WI38 (cell line): Measurements from ENCODE around the gene PLCB2.

Source experiments
- H3K4me3 ChIP-seq: 2 replicates; pipeline ENCODE4 v1.5.1; 2011; ENCODE audit warnings: low read depth, mild to moderate bottlenecking, control low read depth, low read length
- CTCF ChIP-seq: IDR thresholded peaks from 2 replicates; pipeline ENCODE4 v1.5.1; 2012; ENCODE audit warnings: low read depth, mild to moderate bottlenecking, control low read depth, low read length

The PLCB2 gene

DNA sequence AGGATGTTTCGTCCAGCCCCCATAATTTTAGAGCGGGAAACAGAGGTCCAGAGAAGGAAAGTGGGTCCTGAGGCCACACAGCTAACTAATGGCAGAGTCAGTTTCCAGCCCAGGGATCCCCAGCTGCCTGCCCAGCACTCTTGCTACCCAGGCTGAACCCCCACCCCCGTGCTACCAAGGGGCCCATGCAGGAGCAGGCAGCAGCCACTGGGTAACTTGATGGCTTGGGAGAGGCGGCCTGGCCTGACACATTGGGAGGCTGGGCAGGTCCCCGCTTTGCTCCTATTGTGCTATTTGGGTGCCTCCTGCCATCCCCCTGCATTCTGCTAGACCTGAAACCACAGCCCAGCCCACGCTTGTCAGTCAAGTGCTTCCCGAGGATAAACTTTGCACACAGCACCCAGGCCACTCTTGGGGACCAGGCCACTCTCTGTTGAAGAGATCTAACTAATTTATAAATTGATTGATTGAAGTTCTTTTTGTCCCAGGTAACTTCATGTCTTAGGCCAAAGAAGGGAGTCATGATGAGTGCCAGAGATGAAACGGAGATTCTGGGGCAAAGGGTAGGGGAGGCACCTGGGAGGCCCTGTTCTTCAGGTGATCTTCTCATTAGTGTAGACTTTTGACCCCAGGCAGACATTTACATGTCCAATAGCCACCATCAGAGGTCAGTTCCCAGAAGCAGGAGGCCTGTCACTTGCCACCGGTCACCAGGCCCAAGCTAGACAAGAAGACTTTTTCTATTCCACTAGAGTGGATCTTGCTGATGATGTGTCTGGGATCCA, 61.9 kb downstream of the PLCB2 start:
- no peak overlapping the region for H3K4me3 ChIP-seq
- no peak for TF ChIP-seq CTCF

DNA sequence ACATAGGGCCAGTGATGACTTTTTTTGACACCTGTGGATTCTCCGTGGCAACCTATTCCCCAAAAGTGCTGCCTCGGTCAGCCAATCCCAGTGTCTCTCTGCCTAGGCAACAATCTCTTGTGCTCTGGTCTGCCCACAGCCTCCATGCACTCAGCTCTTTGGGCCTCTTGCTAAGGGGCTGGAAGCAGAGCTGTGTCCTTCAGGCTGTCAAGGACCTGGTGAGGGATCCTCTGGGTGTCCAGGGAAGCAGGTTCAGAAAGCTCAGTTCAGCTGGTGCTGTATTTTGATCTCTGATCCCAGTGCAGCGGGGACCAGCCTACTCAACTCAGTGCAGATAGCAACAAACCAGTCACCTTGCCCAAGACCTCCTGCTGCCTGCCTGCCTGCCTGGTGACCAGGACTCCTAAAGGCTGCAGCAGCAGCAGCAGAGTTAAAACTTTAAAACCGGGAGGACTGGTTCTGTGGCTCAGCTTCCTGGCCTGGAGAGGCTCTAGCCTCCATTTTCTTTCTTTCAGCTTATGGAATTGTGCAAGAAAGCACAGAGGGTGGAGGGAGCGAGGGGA, 62.7 kb downstream of the PLCB2 start:
- no peak overlapping the region for H3K4me3 ChIP-seq
- no peak for TF ChIP-seq CTCF

DNA sequence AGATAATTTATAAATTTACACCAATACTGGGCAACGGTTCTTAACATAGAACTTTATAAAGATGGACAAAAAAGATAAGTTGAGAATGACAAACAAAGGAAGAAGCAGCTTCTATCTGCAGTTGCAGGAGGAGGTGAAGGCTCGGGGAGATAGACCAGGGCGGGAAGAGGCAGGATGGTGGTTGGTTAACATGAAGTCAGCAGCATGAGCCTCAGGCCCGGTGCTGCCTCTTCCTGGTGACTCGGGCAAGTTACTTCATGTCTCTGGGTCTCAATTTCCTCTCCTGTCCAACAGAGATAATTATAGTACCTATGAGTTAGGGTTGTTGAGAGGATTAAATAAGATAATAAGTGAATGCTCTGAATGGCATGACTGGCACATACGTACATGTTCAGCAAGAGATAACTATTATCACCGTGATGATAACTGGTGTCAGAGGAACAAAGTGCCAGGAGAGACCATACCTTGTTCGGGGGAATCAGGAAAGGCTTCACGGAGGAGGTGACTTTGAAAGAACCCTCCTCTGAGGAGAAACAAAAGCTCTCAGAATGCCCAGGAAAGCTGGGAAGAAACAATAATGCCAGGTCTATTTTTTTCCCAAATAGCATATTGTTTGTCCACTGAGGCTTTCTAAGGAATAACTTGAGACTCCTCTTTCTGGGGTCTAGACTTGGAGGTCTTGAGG, 64.5 kb downstream of the PLCB2 start:
- no peak overlapping the region for H3K4me3 ChIP-seq
- TF ChIP-seq CTCF: no peak

DNA sequence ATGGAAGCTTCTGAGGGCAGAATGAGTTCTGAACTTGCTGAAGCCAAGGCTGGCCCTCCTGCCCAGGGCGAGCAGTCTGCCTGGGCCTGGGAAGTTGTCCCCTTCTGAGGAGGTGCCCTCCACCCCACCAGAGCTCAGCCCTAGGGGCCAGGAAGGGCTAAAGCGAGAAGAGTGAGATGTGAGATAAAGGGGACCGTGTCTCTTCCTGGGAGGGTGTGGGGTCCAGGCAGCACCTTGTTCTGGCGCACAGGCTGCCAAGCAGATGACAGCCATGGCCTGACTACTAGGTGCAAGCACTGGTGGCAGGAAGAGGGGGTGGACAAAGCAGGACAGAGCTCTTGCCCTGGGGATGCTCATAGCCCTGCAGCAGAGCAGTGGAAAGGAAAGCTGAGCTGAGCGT, 65.1 kb downstream of the PLCB2 start:
- no peak overlapping the region for H3K4me3 ChIP-seq
- no peak for TF ChIP-seq CTCF

GRCh38 chr15:40242213-40242599, 65.5 kb downstream of the PLCB2 start:
- H3K4me3 ChIP-seq: no peak overlapping the region
- TF ChIP-seq CTCF: no peak

- TF ChIP-seq CTCF: no peak
- no peak overlapping the region for H3K4me3 ChIP-seq
These were observed 66.2 kb downstream of the PLCB2 start for GRCh38 chr15:40241269-40242212.
